COLO829 (cell line): ENCODE results near the gene ZFP62.
"Not testable (repeated sequence)": the region's sequence is repeated elsewhere in the genome, so short reads cannot be mapped to it uniquely, and the experiment has no call there.

ENCODE experiments used
- DNase-seq: peaks from one replicate; pipeline ENCODE4 v3.0.0; 2012; ENCODE audit warnings: low spot score

Gene ZFP62

GRCh38 chr5:180830253-180831138 is 30.6 kb downstream of the ZFP62 start:
- DNase-seq, result peak; percentile 8

GRCh38 chr5:180829726-180830125 is 31.4 kb downstream of the ZFP62 start:
- DNase-seq, result no peak

- not testable (repeated sequence) for DNase-seq
Measured at GRCh38 chr5:180828756-180829531, 32.1 kb downstream of the ZFP62 start.

- DNase-seq, result not testable (repeated sequence)
Measured at GRCh38 chr5:180827374-180827773, 33.7 kb downstream of the ZFP62 start.

GRCh38 chr5:180825768-180826525 is 35.1 kb downstream of the ZFP62 start:
- peak; percentile 40 for DNase-seq

- no peak for DNase-seq
Measured at GRCh38 chr5:180824630-180825476, 36.2 kb downstream of the ZFP62 start.

GRCh38 chr5:180823940-180824629 is 37.0 kb downstream of the ZFP62 start:
- DNase-seq, result no peak

- DNase-seq, result no peak
Measured at GRCh38 chr5:180823346-180823745, 37.7 kb downstream of the ZFP62 start.

GRCh38 chr5:180821538-180821937 is 39.5 kb downstream of the ZFP62 start:
- DNase-seq, result no peak

- DNase-seq, result no peak
Measured at GRCh38 chr5:180820788-180821321, 40.2 kb downstream of the ZFP62 start.

GRCh38 chr5:180818677-180819341 is 42.3 kb downstream of the ZFP62 start:
- no peak for DNase-seq

- no peak for DNase-seq
Measured at GRCh38 chr5:180817893-180818674, 43.0 kb downstream of the ZFP62 start.

- no peak for DNase-seq
Measured at GRCh38 chr5:180816608-180817534, 44.2 kb downstream of the ZFP62 start.

GRCh38 chr5:180815293-180815917 is 45.7 kb downstream of the ZFP62 start:
- no peak for DNase-seq

GRCh38 chr5:180813420-180813819 is 47.7 kb downstream of the ZFP62 start:
- no peak for DNase-seq

- no peak for DNase-seq
Measured at GRCh38 chr5:180811623-180812124, 49.4 kb downstream of the ZFP62 start.

- no peak for DNase-seq
Measured at GRCh38 chr5:180810959-180811622, 50.0 kb downstream of the ZFP62 start.
